GM18951 (cell line): ENCODE results near the gene ST8SIA5.

Experiments
- POLR2A ChIP-seq: IDR thresholded peaks from 4 replicates; pipeline ENCODE4 v1.6.1; 2011; ENCODE audit warnings: mild to moderate bottlenecking; ENCODE audit not compliant: insufficient read length, insufficient read depth; ENCODE audit errors: extremely low read depth
- in situ Hi-C: fragments of 300-500 bp; cut with MboI; formaldehyde crosslinking; loops from one replicate; pipeline ENCODE4 v1.12.0; 2022; ENCODE audit warnings: low sequenced_read_pairs, mixed read lengths, inconsistent platforms; ENCODE audit not compliant: unreplicated experiment

ST8SIA5 gene

GRCh38 chr18:46712406-46712805, 44.4 kb downstream of the ST8SIA5 start:
- TF ChIP-seq POLR2A: no peak
- in situ Hi-C loops: no loop called here

DNA sequence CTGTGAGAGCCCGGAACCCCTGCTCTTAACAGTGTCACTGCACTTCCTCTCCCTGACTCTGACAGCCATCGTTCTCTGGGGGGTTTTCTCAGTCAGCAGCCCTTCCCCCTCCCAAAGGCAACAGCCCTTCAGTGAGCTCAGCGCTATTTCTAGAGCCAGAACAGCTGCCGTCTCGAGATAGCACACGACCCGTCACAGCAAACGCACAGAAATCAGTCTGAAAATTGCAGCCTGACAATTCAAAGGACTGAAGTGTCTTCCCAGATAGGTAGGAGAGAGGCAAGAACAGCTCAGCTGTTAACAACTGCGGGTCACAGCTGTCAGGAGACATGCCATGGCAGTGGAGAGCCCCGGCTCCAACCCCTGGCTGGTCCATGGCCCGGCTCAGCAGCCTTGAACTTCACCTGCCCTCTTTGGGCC, 45.4 kb downstream of the ST8SIA5 start:
- in situ Hi-C loops: no loop called here
- TF ChIP-seq POLR2A: no peak

GRCh38 chr18:46706968-46707367, 49.9 kb downstream of the ST8SIA5 start:
- in situ Hi-C loops: no loop called here

GRCh38 chr18:46705521-46705920, 51.3 kb downstream of the ST8SIA5 start:
- TF ChIP-seq POLR2A: no peak
- in situ Hi-C loops: no loop called here

More at GRCh38 chr18:46706968-46707367, 49.9 kb downstream of the ST8SIA5 start:
- TF ChIP-seq POLR2A: no peak

GRCh38 chr18:46704816-46705215, 52.0 kb downstream of the ST8SIA5 start:
- TF ChIP-seq POLR2A: no peak
- in situ Hi-C loops: no loop called here

DNA sequence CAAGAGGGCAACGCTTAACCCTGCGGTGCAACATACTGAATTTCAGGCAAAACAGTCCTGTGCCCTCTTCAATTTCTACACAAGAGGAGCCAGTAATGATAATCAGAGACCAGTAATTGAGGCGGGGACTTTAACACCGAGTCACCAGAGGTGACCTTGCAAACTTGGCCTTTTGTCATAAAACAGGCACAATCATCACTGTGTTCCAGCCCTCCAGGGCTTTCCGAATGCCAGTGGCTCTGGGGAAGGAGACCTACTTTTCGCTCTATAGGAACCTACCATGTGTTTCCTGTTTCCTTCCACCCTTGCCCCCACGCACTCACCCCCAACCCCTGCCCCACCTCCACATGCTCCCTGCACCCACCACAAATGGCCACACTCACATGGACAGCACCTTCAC, 52.7 kb downstream of the ST8SIA5 start:
- TF ChIP-seq POLR2A: no peak
- in situ Hi-C loops: no loop called here

DNA sequence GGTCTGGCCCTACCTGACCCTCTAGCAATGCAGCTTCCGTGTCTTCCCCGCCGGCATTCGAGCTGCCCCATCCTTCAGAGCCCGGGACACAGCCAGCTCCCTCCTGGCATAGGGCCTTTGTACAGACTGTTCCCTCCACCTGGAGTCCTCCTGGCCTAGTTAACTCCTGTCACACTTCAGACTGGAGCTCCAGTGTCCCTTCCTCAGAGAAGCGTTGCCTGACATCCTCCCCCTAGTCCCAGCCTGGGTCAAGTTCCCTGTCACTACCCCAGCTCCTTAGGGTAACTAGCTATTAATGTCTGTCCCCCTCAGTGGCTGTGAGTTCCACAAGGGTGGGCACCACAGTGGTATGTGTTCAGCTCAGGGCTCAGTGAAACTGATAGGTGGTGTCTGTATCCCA, 54.4 kb downstream of the ST8SIA5 start:
- TF ChIP-seq POLR2A: no peak
- in situ Hi-C loops: no loop called here

GRCh38 chr18:46700066-46700824, 56.6 kb downstream of the ST8SIA5 start:
- in situ Hi-C loops: no loop called here

DNA sequence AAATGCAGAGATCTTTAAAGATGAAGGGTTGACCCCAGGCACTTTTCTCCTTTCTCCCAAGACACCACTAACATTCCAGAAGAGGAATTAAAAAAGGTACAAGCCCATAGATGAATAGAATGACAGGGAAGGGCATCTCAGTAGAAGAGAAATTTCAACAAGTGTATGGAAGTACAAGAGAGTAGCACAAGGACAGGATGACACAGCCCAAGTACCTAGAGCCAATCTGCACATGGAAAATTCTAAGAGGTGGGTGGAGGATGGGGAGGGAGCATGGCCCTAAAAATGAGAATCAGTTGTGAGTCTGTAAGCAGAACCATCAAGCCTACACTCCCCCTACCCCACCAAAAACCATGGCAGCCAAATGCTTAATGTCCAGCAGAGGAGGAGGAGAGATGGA, 60.2 kb downstream of the ST8SIA5 start:
- no peak for TF ChIP-seq POLR2A
- in situ Hi-C loops: no loop called here

More at GRCh38 chr18:46700066-46700824, 56.6 kb downstream of the ST8SIA5 start:
- TF ChIP-seq POLR2A: no peak

DNA sequence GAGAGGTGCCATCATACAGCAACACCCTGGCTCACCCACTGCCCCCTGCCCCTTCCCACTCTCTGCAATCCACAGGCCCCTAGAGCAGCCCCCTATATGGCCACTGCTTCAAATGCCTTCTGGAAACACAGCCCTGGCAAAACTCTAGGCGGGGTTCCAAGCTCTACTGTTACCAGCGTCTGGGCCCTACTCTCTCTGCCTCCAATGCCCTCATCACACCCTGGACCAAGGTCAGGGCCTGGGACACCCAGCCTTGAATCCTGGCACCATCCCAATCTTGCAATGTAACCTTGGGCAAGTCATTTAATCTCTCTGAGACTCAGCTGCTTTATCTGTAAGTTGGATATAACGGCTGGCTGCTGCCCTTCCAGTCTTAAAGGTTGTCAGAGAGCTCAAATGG, 60.6 kb downstream of the ST8SIA5 start:
- no peak for TF ChIP-seq POLR2A
- in situ Hi-C loops: no loop called here

GRCh38 chr18:46693996-46694395, 62.9 kb downstream of the ST8SIA5 start:
- TF ChIP-seq POLR2A: no peak
- in situ Hi-C loops: no loop called here

GRCh38 chr18:46688853-46689525, 67.9 kb downstream of the ST8SIA5 start:
- in situ Hi-C loops: no loop called here
- TF ChIP-seq POLR2A: no peak

GRCh38 chr18:46686186-46686585, 70.7 kb downstream of the ST8SIA5 start:
- in situ Hi-C loops: no loop called here
- TF ChIP-seq POLR2A: no peak

DNA sequence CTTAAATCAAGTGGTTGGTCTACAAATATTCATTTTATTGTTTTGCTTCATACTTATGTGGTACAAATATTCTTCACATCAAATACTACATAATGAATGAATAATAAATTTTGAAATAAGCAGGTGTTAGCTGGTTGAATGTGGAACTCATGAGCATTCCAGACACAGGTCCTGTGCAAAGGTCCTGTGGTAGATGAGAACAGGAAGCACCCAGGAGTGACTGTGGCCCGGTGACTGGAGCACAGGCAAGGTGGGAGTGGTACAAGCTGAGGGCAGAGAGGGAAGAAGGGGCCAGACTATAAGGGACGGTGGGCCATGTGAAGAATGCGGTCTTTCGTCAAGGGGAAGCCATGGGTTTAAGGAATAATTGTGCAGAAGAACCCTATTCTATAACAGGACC, 73.6 kb downstream of the ST8SIA5 start:
- in situ Hi-C loops: no loop called here
- no peak for TF ChIP-seq POLR2A
